Type B pancreatic cell (in vitro differentiated cells): Measurements from ENCODE around the gene CATSPER1. TPM values are rescaled to one million over a fixed set of nuclear protein-coding genes. Genes with fewer than 3 reads are reported as not detected.

Source experiments
- DNase-seq: peaks from one replicate; pipeline ENCODE4 v3.0.0; 2021; ENCODE audit warnings: mixed read lengths; ENCODE audit not compliant: unreplicated experiment; ENCODE audit errors: extremely low spot score
- H3K27ac Mint-ChIP-seq: 2 replicates; pipeline ENCODE4 v1.8.0; 2021; ENCODE audit warnings: mild to moderate bottlenecking, mixed read lengths
- H3K27me3 Mint-ChIP-seq: 2 replicates; pipeline ENCODE4 v1.8.0; 2021; ENCODE audit warnings: mixed read lengths
- H3K36me3 Mint-ChIP-seq: 2 replicates; pipeline ENCODE4 v1.8.0; 2021; ENCODE audit warnings: mixed read lengths
- H3K4me1 Mint-ChIP-seq: one replicate; pipeline ENCODE4 v1.8.0; 2021; ENCODE audit warnings: mixed read lengths; ENCODE audit not compliant: unreplicated experiment
- H3K4me3 Mint-ChIP-seq: 2 replicates; pipeline ENCODE4 v1.8.0; 2021; ENCODE audit warnings: mild to moderate bottlenecking, mixed read lengths
- H3K9me3 Mint-ChIP-seq: 2 replicates; pipeline ENCODE4 v1.8.0; 2021; ENCODE audit warnings: mixed read lengths
- CTCF ChIP-seq: fragments of 200-600 bp; sonication (generic); conservative IDR thresholded peaks from 2 replicates; pipeline ENCODE4 v1.5.0; 2021; ENCODE audit warnings: antibody characterized with exemption, mild to moderate bottlenecking
- total RNA-seq: library from RNA; stranded (reverse); gene quantifications from 2 replicates; pipeline ENCODE4 v1.2.1, GENCODE V29; 2021; ENCODE audit warnings: low replicate concordance

CATSPER1 gene
- total RNA-seq, 1 donor from 2014 or later: not detected

GRCh38 chr11:66051371-66051765 lies 25.1 kb upstream of the CATSPER1 start:
- DNase-seq: no peak
- peaks cover 11% of the 10 kb centered on the region for H3K27me3 Mint-ChIP-seq
- TF ChIP-seq CTCF: no peak
- peak overlapping the region; percentile 100 for H3K4me3 Mint-ChIP-seq
- H3K4me1 Mint-ChIP-seq: peaks cover 24% of the 10 kb centered on the region
- H3K27ac Mint-ChIP-seq: peak overlapping the region; percentile 86
- H3K36me3 Mint-ChIP-seq: peaks cover 13% of the 10 kb centered on the region
- no peaks in the 10 kb centered on the region for H3K9me3 Mint-ChIP-seq

- no peak for TF ChIP-seq CTCF
- peak overlapping the region; percentile 100 for H3K4me3 Mint-ChIP-seq
These were observed 24.4 kb upstream of the CATSPER1 start for GRCh38 chr11:66050581-66051231.

DNA sequence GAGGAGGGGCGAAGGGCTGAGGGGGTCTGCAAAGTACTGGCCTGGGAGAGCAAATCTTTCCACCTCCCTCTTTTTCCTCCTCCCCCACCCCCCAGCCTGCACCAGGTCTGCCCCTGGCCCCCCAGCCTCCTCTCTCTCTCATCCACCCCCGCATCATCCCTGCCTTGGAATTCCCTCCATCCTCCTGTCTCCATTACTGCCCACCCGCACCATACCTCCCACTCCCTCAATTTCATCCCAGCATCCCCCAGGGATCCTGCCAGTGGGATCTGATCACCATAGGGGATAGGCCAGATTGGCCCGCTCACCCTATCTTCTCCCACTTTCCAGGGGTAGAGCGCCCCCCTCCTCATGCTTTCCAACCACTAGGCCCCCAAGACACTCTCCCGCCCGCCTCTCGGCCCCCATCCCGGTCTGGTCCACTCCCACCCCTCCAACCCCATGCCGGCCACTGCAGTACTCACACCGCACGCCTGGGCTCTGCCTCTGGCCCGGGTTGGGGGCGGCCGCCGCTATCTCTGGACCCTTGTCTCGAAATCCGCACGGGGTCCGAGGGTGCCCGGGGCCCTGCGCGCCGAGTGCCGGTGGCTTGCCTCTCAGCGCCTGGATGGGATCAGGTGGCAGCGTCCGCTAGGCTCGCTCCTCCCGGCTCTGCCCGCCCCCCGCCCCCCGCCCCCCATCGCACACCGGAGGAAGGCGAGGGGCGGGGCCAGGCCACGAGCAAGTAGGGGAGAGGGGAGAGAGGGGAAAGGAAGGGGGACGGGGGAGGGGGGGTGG lies 22.5 kb upstream of the CATSPER1 start, which contains the start of gene GAL3ST3:
Gene GAL3ST3 (minus strand): TSS at position 615 of the 777 bp plus-strand sequence. CDS start 3,746 bp downstream, outside the sequence.
- TF ChIP-seq CTCF: peak; percentile 45
- Mint-ChIP-seq H3K36me3 (peaks cover 7% of the 10 kb centered on the region), H3K4me1 (peaks cover 20% of the 10 kb centered on the region), H3K27ac (no peak within 1 kb of the TSS), H3K4me3 (peak within 1 kb of the TSS; percentile 72), H3K27me3 (peaks cover 11% of the 10 kb centered on the region), H3K9me3 (no peaks in the 10 kb centered on the region)
- no peak for DNase-seq

More at GRCh38 chr11:66050581-66051231, 24.4 kb upstream of the CATSPER1 start:
- Mint-ChIP-seq H3K9me3 (no peaks in the 10 kb centered on the region), H3K4me1 (peaks cover 24% of the 10 kb centered on the region), H3K27ac (peak overlapping the region; percentile 86), H3K36me3 (peaks cover 12% of the 10 kb centered on the region), H3K27me3 (peaks cover 11% of the 10 kb centered on the region)
- no peak for DNase-seq

DNA sequence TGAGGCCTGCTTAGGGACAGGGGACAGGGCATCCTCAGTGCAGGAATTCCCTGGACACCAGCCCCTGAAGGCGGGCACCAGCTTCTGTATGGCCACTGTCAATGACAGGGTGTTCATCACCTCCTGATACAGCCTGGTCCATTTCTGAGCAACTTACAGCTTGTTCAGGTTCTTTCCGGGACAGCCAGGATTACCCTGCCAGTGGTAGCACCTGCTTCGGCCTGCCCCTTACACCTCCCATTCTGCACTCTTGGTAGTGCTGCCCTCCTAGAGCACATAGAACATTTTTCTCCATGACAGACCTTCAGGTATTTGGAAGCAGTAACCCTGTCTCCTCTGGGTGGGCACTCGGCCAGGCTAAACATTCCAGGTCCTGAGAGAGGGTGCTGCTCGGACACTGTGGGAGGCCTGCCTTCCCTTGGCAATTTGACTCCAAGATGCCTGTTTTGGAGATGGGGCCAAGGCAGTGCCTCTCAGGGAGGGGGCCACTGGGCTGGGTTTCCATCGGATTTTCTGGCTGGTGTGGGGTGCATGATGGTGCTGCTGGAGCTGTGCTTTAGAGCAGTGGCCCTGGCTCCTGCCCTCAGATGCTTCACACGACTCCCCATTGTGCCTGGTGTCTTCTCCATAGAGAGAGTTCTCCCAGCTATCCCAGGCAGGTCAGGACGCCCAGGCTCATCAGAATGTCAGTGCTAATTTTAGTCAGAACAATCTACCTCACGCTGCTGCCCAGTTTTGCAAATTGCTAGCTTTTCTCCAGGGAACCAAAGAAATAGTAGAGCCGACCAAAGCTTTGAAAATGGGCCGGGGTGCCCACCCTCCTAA lies 21.5 kb upstream of the CATSPER1 start:
- H3K27ac Mint-ChIP-seq: no peak overlapping the region
- peaks cover 5% of the 10 kb centered on the region for H3K36me3 Mint-ChIP-seq
- H3K4me3 Mint-ChIP-seq: peak overlapping the region; percentile 68
- TF ChIP-seq CTCF: no peak
- H3K27me3 Mint-ChIP-seq: peaks cover 11% of the 10 kb centered on the region
- H3K9me3 Mint-ChIP-seq: no peaks in the 10 kb centered on the region
- no peak for DNase-seq
- H3K4me1 Mint-ChIP-seq: peaks cover 15% of the 10 kb centered on the region

DNA sequence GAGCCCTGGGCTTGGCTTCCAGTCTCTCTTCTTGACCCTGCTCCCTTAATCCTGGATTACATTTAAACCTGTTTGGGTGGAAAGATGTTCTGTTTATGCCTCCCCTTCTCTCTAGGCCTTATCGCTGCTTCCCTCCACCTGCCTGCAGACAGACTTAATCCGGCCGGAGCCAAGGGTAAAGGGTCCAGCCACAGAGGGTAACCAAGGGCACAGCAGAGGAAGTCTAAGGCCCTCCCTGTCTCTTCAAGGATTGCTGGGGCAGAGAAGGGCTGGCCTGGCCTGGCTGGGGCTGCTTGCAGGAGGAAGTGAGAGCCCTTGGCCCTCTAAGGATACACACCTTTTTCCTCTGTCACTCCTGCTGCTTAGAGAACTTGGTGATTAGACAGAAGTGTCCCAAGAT lies 20.6 kb upstream of the CATSPER1 start:
- Mint-ChIP-seq H3K27me3 (peaks cover 11% of the 10 kb centered on the region), H3K27ac (no peak overlapping the region), H3K4me1 (peaks cover 11% of the 10 kb centered on the region), H3K36me3 (no peaks in the 10 kb centered on the region), H3K4me3 (no peak overlapping the region), H3K9me3 (no peaks in the 10 kb centered on the region)
- no peak for DNase-seq
- no peak for TF ChIP-seq CTCF
